Uterus (tissue), 4 donors: Measurements from ENCODE around the gene MAGEB10. TPM values are rescaled to one million over a fixed set of nuclear protein-coding genes. Genes with fewer than 3 reads are reported as not detected.
"Not testable (repeated sequence)": the region's sequence is repeated elsewhere in the genome, so short reads cannot be mapped to it uniquely, and the experiment has no call there.

Experiments
- DNase-seq, 2 donors: peaks; one replicate each; pipeline ENCODE4 v3.0.0-alpha.2; 2019 to 2020
- H3K27ac ChIP-seq, 2 donors: fragments of 200-600 bp; sonication (generic); 1 replicate in 1 of 2; 2 replicates in 1 of 2; pipeline ENCODE4 v1.5.1; 2016 to 2018
- H3K27me3 ChIP-seq, 2 donors: fragments of 200-600 bp; sonication (generic); one replicate each; pipeline ENCODE4 v1.5.1; 2018 to 2019; ENCODE audit warnings: control low read depth in 1 of 2
- H3K36me3 ChIP-seq, 2 donors: fragments of 200-600 bp; sonication (generic); one replicate each; pipeline ENCODE4 v1.5.1; 2019; ENCODE audit warnings: control low read depth in 1 of 2
- H3K4me1 ChIP-seq, 2 donors: fragments of 200-600 bp; sonication (generic); one replicate each; pipeline ENCODE4 v1.5.1; 2018 to 2019; ENCODE audit warnings: control low read depth in 1 of 2
- H3K4me3 ChIP-seq, 2 donors: fragments of 200-600 bp; sonication (generic); 1 replicate in 1 of 2; 2 replicates in 1 of 2; pipeline ENCODE4 v1.5.1; 2018 to 2019; ENCODE audit warnings: mild to moderate bottlenecking in 1 of 2
- H3K9me3 ChIP-seq, 2 donors: fragments of 200-600 bp; sonication (generic); one replicate each; pipeline ENCODE4 v1.5.1; 2019; ENCODE audit warnings: control low read depth in 1 of 2
- POLR2A ChIP-seq, 2 donors: fragments of 450-650 bp; IDR thresholded peaks; one replicate each; pipeline ENCODE4 v1.6.1; 2016; ENCODE audit warnings: antibody characterized with exemption in 2 of 2, mild to moderate bottlenecking in 1 of 2, moderate library complexity in 1 of 2
- intact Hi-C: fragments of 100-400 bp; cut with DNase I; formaldehyde crosslinking; loops from one replicate; pipeline ENCODE4 v1.15.1; 2023; ENCODE audit warnings: low total_unique reads
- total RNA-seq, 4 donors: library from RNA; depleted of rRNA in 3 of 4; stranded (reverse); fragments of >200 nt in 3 of 4; gene quantifications; one replicate each; pipeline versions ENCODE4 v1.1.0 to v1.2.4, GENCODE V29; 2014 to 2023
- TF ChIP-seq, protein P1 (sequence below), 4 experiments: fragments of 200-600 bp in 2 of 4; fragments of 450-650 bp in 2 of 4; sonication (generic) in 2 of 4; IDR thresholded peaks; one replicate each; pipeline ENCODE4 v1.5.1; 2016 to 2019; ENCODE audit warnings: antibody characterized with exemption in 4 of 4, mild to moderate bottlenecking in 2 of 4, moderate library complexity in 1 of 4
- donor health status: DM: yes; HTN: yes; CAD: no.

MAGEB10 gene
- total RNA-seq, 4 donors from 2014 or later, result not detected

- Histone ChIP-seq H3K4me3 (no peak overlapping the region), H3K27me3 (no peaks in the 10 kb centered on the region), H3K9me3 (no peaks in the 10 kb centered on the region), H3K27ac (no peak overlapping the region), H3K36me3 (no peaks in the 10 kb centered on the region), H3K4me1 (no peaks in the 10 kb centered on the region)
- no peak for TF ChIP-seq POLR2A (IDR thresholded peaks at IDR 0.05)
- TF ChIP-seq, protein P1, sequence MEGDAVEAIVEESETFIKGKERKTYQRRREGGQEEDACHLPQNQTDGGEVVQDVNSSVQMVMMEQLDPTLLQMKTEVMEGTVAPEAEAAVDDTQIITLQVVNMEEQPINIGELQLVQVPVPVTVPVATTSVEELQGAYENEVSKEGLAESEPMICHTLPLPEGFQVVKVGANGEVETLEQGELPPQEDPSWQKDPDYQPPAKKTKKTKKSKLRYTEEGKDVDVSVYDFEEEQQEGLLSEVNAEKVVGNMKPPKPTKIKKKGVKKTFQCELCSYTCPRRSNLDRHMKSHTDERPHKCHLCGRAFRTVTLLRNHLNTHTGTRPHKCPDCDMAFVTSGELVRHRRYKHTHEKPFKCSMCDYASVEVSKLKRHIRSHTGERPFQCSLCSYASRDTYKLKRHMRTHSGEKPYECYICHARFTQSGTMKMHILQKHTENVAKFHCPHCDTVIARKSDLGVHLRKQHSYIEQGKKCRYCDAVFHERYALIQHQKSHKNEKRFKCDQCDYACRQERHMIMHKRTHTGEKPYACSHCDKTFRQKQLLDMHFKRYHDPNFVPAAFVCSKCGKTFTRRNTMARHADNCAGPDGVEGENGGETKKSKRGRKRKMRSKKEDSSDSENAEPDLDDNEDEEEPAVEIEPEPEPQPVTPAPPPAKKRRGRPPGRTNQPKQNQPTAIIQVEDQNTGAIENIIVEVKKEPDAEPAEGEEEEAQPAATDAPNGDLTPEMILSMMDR (IDR thresholded peaks at IDR 0.05), result no peak
- DNase-seq, result no peak
- intact Hi-C loops, result no loop called here
Measured at GRCh38 chrX:27797575-27797974, 10.2 kb upstream of the MAGEB10 start.

- TF ChIP-seq, protein P1 (IDR thresholded peaks at IDR 0.05), result no peak
- no peak for TF ChIP-seq POLR2A (IDR thresholded peaks at IDR 0.05)
- H3K27ac ChIP-seq, result no peak overlapping the region
- no peak overlapping the region for H3K4me3 ChIP-seq
- H3K9me3 ChIP-seq, result no peaks in the 10 kb centered on the region
- no peaks in the 10 kb centered on the region for H3K4me1 ChIP-seq
- no peak for DNase-seq
- intact Hi-C loops, result no loop called here
- H3K27me3 ChIP-seq, result no peaks in the 10 kb centered on the region
- no peaks in the 10 kb centered on the region for H3K36me3 ChIP-seq
Measured at GRCh38 chrX:27808226-27808625, 436 bp downstream of the MAGEB10 start.

- H3K36me3 ChIP-seq, H3K9me3 ChIP-seq, H3K4me1 ChIP-seq, intact Hi-C loops, H3K27me3 ChIP-seq, H3K27ac ChIP-seq, H3K4me3 ChIP-seq, DNase-seq: not testable (repeated sequence)
Measured at GRCh38 chrX:27808991-27809859, 1.4 kb downstream of the MAGEB10 start.

DNA sequence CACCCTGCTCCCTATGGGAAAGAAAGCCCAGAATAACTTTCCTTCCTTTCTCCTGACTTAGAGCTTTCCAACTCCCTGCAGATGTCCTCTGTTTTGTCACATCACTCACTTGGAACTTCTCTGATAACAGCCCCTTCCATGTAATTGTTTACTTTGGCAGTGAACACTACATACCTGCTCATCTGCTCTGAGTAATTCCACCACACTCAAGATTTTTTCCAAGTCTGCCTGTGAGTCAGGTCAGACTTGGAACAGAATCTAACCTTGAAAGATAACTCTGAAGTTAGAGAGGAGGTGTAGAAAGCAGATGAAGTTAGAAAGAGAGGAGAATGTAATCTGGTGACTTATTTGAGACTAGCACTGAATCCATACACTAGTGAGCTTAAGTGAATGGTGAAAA is 7.4 kb downstream of the MAGEB10 start:
- Histone ChIP-seq H3K36me3 (no peaks in the 10 kb centered on the region), H3K27ac (no peak overlapping the region), H3K4me1 (no peaks in the 10 kb centered on the region), H3K4me3 (no peak overlapping the region), H3K9me3 (no peaks in the 10 kb centered on the region), H3K27me3 (no peaks in the 10 kb centered on the region)
- no peak for DNase-seq
- intact Hi-C loops, result no loop called here
- TF ChIP-seq, protein P1 (IDR thresholded peaks at IDR 0.05), result no peak
- TF ChIP-seq POLR2A (IDR thresholded peaks at IDR 0.05), result no peak

DNA sequence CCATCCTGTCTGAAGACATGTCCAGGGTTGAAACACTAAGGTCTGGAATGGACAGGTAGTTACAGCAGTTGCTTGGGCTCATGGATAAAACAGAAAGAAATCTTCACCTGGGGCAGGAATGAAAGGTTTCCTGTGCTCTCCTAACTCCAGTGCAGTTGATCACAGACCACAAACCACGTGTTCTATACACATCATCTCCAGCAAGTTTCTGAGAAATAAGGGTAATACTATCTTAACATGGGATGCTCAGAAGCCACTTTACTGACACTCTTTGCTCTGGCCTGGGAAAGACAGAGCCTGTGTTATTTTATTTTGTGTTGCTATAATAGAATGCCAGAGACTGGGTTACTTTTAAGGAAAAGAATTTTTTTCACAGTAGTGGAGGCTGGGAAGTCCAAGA is 16.0 kb downstream of the MAGEB10 start:
- H3K27ac ChIP-seq, result no peak overlapping the region
- no peaks in the 10 kb centered on the region for H3K27me3 ChIP-seq
- H3K9me3 ChIP-seq, result no peaks in the 10 kb centered on the region
- DNase-seq, result no peak
- TF ChIP-seq, protein P1 (IDR thresholded peaks at IDR 0.05), result no peak
- no peak for TF ChIP-seq POLR2A (IDR thresholded peaks at IDR 0.05)
- H3K4me1 ChIP-seq, result no peaks in the 10 kb centered on the region
- H3K4me3 ChIP-seq, result no peak overlapping the region
- no peaks in the 10 kb centered on the region for H3K36me3 ChIP-seq
- intact Hi-C loops, result no loop called here
